HL-60/S4 treated with phorbol 12-myristate 13-acetate at 8.2 ng/mL for 4 days and 3 days (cell line): ENCODE results near the gene DNAJC7.

Experiments
- in situ Hi-C: fragments of 300-500 bp; cut with MboI; formaldehyde crosslinking; loops from 2 replicates; pipeline ENCODE4 v1.15.0; 2022; ENCODE audit warnings: low sequenced_read_pairs

The DNAJC7 gene

GRCh38 chr17:41982026-41982760, 35.0 kb downstream of the DNAJC7 start:
- in situ Hi-C loops, result no loop called here

GRCh38 chr17:41977991-41978390, 39.2 kb downstream of the DNAJC7 start:
- in situ Hi-C loops, result no loop called here

- in situ Hi-C loops, result no loop called here
Measured at GRCh38 chr17:41976142-41976768, 41.0 kb downstream of the DNAJC7 start.

GRCh38 chr17:41975099-41976083, 41.8 kb downstream of the DNAJC7 start:
- in situ Hi-C loops, result no loop called here

GRCh38 chr17:41974658-41975057, 42.6 kb downstream of the DNAJC7 start:
- in situ Hi-C loops, result no loop called here

- in situ Hi-C loops, result no loop called here
Measured at GRCh38 chr17:41974031-41974430, 43.2 kb downstream of the DNAJC7 start.

GRCh38 chr17:41973408-41973811, 43.8 kb downstream of the DNAJC7 start:
- in situ Hi-C loops, result no loop called here

- in situ Hi-C loops, result no loop called here
Measured at GRCh38 chr17:41972571-41973407, 44.5 kb downstream of the DNAJC7 start.

GRCh38 chr17:41971721-41972523, 45.3 kb downstream of the DNAJC7 start:
- in situ Hi-C loops, result no loop called here

- in situ Hi-C loops, result no loop called here
Measured at GRCh38 chr17:41970901-41971331, 46.3 kb downstream of the DNAJC7 start.

- in situ Hi-C loops, result loop anchor here (10.0 kb wide), 1 partner anchor 146 kb away; the partner anchor contains the start of gene DHX58
Measured at GRCh38 chr17:41968676-41969075, 48.6 kb downstream of the DNAJC7 start.

- in situ Hi-C loops, result loop anchor here (10.0 kb wide), 1 partner anchor 147 kb away; the partner anchor contains the start of gene DHX58
Measured at GRCh38 chr17:41967921-41968578, 49.2 kb downstream of the DNAJC7 start.

- in situ Hi-C loops, result loop anchor here (10.0 kb wide), 1 partner anchor 147 kb away; the partner anchor contains the start of gene DHX58
Measured at GRCh38 chr17:41967141-41967920, 49.9 kb downstream of the DNAJC7 start.

- in situ Hi-C loops, result loop anchor here (10.0 kb wide), 1 partner anchor 148 kb away; the partner anchor contains the start of gene DHX58
Measured at GRCh38 chr17:41966463-41967140, 50.6 kb downstream of the DNAJC7 start, which contains the start of gene CNP. Gene CNP (plus strand): TSS chr17:41966795. CDS start chr17:41966885, 90 bp downstream.

GRCh38 chr17:41965694-41966462, 51.4 kb downstream of the DNAJC7 start:
- in situ Hi-C loops, result loop anchor here (10.0 kb wide), 1 partner anchor 149 kb away; the partner anchor contains the start of gene DHX58

GRCh38 chr17:41962768-41963434, 54.3 kb downstream of the DNAJC7 start:
- in situ Hi-C loops, result loop anchor here (10.0 kb wide), 1 partner anchor 152 kb away; the partner anchor contains the start of gene DHX58
